GM12874 (cell line): Measurements from ENCODE around the gene SH3GL3.
A peak's percentile ranks its signal among the peaks of the same experiment; 100 is the strongest.

Source experiments
- TF ChIP-seq, protein P1 (sequence below): IDR thresholded peaks from 2 replicates; pipeline ENCODE4 v1.5.1; 2011; ENCODE audit warnings: low read depth, mild to moderate bottlenecking, control low read depth, low read length, moderate library complexity; ENCODE audit not compliant: insufficient read depth

SH3GL3 gene

DNA sequence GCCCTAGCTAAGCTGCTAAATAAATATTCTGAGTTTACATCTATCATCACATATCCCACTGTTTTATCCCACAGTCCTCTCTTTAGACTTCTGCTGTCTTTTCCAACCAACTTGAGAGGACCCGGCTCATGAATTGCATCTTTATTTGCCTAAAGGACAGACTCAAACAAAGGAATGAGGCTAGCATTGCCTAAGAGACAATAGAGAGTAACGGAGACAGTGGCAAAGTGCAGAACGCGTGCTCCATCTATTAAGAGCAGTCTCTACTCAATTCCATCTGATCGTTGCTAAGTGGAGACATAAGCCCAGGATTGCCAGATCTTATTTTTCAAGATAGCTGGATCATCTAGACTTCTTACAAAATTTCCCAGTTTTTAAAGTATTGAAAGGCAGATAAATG lies 209.1 kb downstream of the SH3GL3 start:
- TF ChIP-seq, protein P1, sequence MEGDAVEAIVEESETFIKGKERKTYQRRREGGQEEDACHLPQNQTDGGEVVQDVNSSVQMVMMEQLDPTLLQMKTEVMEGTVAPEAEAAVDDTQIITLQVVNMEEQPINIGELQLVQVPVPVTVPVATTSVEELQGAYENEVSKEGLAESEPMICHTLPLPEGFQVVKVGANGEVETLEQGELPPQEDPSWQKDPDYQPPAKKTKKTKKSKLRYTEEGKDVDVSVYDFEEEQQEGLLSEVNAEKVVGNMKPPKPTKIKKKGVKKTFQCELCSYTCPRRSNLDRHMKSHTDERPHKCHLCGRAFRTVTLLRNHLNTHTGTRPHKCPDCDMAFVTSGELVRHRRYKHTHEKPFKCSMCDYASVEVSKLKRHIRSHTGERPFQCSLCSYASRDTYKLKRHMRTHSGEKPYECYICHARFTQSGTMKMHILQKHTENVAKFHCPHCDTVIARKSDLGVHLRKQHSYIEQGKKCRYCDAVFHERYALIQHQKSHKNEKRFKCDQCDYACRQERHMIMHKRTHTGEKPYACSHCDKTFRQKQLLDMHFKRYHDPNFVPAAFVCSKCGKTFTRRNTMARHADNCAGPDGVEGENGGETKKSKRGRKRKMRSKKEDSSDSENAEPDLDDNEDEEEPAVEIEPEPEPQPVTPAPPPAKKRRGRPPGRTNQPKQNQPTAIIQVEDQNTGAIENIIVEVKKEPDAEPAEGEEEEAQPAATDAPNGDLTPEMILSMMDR = no peak

DNA sequence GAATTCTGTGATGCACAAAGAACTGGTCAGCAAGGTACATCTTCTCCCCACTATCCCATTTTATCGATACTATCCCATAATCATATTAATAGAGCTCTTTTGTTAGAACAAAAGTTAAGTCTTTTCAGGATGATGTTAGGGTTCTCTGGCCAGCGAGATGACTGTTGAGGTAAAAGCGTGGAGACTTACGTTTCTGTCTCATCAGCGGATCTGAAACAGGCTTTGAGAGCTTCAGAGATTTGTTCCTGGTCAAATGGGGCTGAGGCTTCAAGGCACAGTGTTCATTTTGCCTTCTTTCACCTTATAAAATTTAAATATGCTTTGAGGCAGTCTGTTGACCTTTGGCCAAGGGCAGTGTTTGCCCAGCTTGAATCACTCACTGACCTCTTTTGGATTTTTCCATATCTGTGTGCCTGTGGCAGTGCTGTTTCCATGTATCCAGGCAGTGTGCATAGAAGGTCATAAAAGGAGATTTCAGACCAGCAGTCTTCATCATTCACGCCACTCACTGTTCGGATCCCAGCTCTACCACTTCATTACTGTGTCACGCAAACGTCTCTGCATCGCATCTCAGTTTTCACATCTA lies 209.9 kb downstream of the SH3GL3 start:
- TF ChIP-seq, protein P1 = no peak

DNA sequence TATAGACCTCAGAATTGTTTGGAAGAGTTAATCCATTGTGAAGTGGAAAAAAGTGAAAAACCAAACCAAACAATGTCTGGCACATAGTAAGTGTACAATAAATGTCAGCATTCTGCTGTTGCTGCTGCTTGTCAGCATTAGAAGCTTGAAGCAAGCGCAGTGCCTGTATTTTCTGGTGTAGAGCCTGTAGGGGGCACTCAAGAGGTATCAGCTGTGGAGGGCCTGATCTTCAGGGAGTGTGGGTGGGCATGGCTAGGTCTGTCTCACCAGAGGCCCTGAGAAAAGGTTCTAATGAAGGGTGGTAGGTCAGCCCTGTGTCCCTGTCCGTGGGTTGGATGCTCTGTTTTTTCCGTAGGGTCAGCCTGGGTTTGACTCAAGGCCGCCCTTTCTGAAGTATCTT lies 210.4 kb downstream of the SH3GL3 start:
- TF ChIP-seq, protein P1 = peak; percentile 45

DNA sequence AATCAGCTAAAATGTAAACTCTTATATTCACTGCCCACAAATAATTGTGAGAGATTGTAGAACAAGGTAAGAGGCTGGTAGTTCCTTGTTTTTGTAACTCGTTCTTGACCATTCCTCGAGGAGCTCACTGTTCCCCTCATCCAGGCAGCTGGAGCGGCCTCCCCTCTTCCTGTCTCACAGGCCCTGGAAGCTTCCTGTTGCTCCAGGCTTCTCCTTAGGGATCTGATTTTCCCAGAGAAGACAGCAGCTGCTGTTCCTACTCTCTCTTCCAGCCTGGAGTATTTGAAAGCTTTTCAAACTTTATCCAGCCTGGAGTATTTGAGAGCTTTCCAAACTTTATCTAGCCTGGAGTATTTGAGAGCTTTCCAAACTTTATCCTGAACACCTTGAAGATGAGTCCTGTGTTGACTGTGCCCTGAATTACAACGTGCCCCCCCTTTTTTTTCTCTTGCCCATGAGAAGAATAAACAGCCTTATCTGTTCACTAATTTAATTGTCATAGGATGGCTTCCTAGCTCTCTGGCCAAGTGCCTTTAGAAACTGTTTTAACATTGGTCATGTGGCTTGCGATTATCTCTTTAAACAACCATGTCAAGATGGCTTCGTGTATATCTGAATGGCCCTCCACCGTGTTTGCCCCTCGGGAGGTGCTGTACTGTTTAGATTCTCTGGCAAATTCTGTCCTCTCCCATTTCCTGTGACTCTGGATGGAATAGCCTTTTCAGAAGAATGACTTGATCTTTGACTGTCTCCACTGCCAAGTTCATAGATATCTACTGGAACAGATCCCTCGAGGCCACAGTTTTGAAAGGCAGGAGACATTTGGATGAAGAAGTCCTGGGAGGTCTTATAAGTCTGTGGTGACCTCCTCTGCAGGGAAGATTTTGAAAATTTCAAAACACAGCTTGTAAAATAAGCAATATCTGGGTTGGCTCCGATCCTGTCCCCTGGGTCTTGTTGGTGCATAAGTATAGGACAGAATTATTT lies 211.6 kb downstream of the SH3GL3 start:
- TF ChIP-seq, protein P1 = no peak

DNA sequence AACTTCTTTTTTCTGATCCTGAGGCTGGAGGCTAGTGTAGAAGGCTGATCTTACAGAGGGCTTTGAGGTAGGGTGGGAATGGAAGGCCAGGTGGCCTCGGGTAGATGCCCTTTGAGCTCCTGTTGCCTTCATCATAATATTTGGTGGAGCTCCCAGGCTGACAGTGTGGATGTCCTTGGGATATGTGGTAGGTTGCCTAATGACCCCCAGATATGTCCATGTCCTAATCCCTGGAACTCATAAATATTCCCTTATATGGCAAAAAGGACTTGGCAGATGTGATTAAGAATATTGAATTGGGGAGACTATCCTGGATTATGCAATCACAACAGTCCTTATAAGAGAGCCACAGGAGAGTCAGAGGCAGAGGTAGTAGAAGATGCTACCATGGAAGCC lies 212.3 kb downstream of the SH3GL3 start:
- TF ChIP-seq, protein P1 = no peak

DNA sequence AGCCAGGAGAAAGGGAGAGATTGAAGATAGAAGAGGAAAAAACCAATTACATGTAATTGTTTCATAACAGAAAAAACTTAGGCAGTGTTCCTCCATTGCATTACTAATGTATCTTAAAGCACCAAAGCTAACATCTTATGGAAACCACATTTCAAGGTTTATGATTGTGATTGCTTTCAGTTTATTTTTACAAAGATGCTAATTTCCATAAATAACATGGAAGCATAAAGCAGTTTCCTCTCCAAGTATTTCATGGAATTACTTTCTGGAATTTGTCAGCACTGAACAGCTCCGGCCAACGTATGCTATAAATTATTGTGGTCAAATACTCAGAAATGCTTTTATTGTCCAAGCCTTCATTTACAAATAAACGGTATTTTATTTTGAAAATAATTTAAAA lies 218.3 kb downstream of the SH3GL3 start:
- TF ChIP-seq, protein P1 = no peak
